ENCODE results near the gene EYA2.

GRCh38 chr20:47137231-47137870, 242.7 kb downstream of the EYA2 start:
- TF ChIP-seq CTCF (IDR thresholded peaks at IDR 0.05) (no peak), POLR2AphosphoS5 (IDR thresholded peaks at IDR 0.05; ENCODE audit: insufficient read depth in 1 of 2, low read depth in 1 of 2) (no peak), POLR2A (IDR thresholded peaks at IDR 0.05) (no peak)
